Measurements from ENCODE around the gene PERM1. TPM values are rescaled to one million over a fixed set of nuclear protein-coding genes. Genes with fewer than 3 reads are reported as not detected.
"Not testable (repeated sequence)": the region's sequence is repeated elsewhere in the genome, so short reads cannot be mapped to it uniquely, and the experiment has no call there.

Gene PERM1
- total RNA-seq, 2 experiments from 2014 or later = not detected

- H3K9me3 Mint-ChIP-seq = no peaks in the 10 kb centered on the region
- DNase-seq = peak; percentile 58
- peaks cover 4% of the 10 kb centered on the region for H3K27me3 Mint-ChIP-seq
- H3K4me3 Mint-ChIP-seq = peak overlapping the region; percentile 37
- peaks cover 4% of the 10 kb centered on the region for H3K4me1 Mint-ChIP-seq
- H3K27ac Mint-ChIP-seq = no peak overlapping the region
- H3K36me3 Mint-ChIP-seq = peaks cover 3% of the 10 kb centered on the region
Measured at GRCh38 chr1:1020415-1021009, 38.6 kb upstream of the PERM1 start.

- H3K4me1 Mint-ChIP-seq = peaks cover 4% of the 10 kb centered on the region
- DNase-seq = peak; percentile 40
- H3K4me3 Mint-ChIP-seq = peak within 1 kb of the TSS; percentile 69
- peaks cover 3% of the 10 kb centered on the region for H3K36me3 Mint-ChIP-seq
- no peak within 1 kb of the TSS for H3K27ac Mint-ChIP-seq
- H3K27me3 Mint-ChIP-seq = peaks cover 4% of the 10 kb centered on the region
- H3K9me3 Mint-ChIP-seq = no peaks in the 10 kb centered on the region
Measured at GRCh38 chr1:1020000-1020404, 38.1 kb upstream of the PERM1 start, which contains the start of gene AGRN. Gene AGRN, plus strand, starts transcription at chr1:1020120. Its CDS starts 53 bp downstream, at chr1:1020173.

GRCh38 chr1:1019122-1019999 lies 37.5 kb upstream of the PERM1 start:
- Mint-ChIP-seq H3K4me3 (peak overlapping the region; percentile 64), H3K4me1 (peaks cover 7% of the 10 kb centered on the region), H3K36me3 (peaks cover 3% of the 10 kb centered on the region), H3K27me3 (peaks cover 4% of the 10 kb centered on the region), H3K9me3 (no peaks in the 10 kb centered on the region), H3K27ac (no peak overlapping the region)
- peak; percentile 83 for DNase-seq

GRCh38 chr1:1018321-1018685 lies 36.4 kb upstream of the PERM1 start:
- H3K4me1 Mint-ChIP-seq = peaks cover 13% of the 10 kb centered on the region
- H3K27me3 Mint-ChIP-seq, DNase-seq, H3K27ac Mint-ChIP-seq, H3K9me3 Mint-ChIP-seq, H3K36me3 Mint-ChIP-seq, H3K4me3 Mint-ChIP-seq: not testable (repeated sequence)

- DNase-seq, H3K27me3 Mint-ChIP-seq, H3K4me3 Mint-ChIP-seq: not testable (repeated sequence)
Measured at GRCh38 chr1:1017397-1018320, 35.8 kb upstream of the PERM1 start.

GRCh38 chr1:1014799-1015681 lies 33.1 kb upstream of the PERM1 start:
- peaks cover 3% of the 10 kb centered on the region for H3K27me3 Mint-ChIP-seq
- no peaks in the 10 kb centered on the region for H3K9me3 Mint-ChIP-seq
- peaks cover 3% of the 10 kb centered on the region for H3K36me3 Mint-ChIP-seq
- H3K4me1 Mint-ChIP-seq = peaks cover 24% of the 10 kb centered on the region
- DNase-seq = peak; percentile 37
- peak overlapping the region; percentile 89 for H3K4me3 Mint-ChIP-seq
- H3K27ac Mint-ChIP-seq = peak overlapping the region; percentile 93

More at GRCh38 chr1:1017397-1018320, 35.8 kb upstream of the PERM1 start:
- not testable (repeated sequence) for H3K36me3 Mint-ChIP-seq, H3K27ac Mint-ChIP-seq, H3K9me3 Mint-ChIP-seq
- H3K4me1 Mint-ChIP-seq = peaks cover 19% of the 10 kb centered on the region

GRCh38 chr1:1013922-1014648 lies 32.2 kb upstream of the PERM1 start:
- DNase-seq = peak; percentile 31
- Mint-ChIP-seq H3K9me3 (no peaks in the 10 kb centered on the region), H3K4me3 (peak overlapping the region; percentile 89), H3K4me1 (peaks cover 24% of the 10 kb centered on the region), H3K27me3 (peaks cover 5% of the 10 kb centered on the region), H3K27ac (peak overlapping the region; percentile 93), H3K36me3 (peaks cover 3% of the 10 kb centered on the region)

GRCh38 chr1:1013105-1013921 lies 31.4 kb upstream of the PERM1 start, which contains the start of gene ISG15:
Gene ISG15, plus strand, starts transcription at chr1:1013497. Its CDS starts 77 bp downstream, at chr1:1013574.
- DNase-seq = peak; percentile 89
- Mint-ChIP-seq H3K9me3 (no peaks in the 10 kb centered on the region), H3K27me3 (peaks cover 13% of the 10 kb centered on the region), H3K4me1 (peaks cover 24% of the 10 kb centered on the region), H3K27ac (peak within 1 kb of the TSS; percentile 93), H3K4me3 (peak within 1 kb of the TSS; percentile 89), H3K36me3 (peaks cover 3% of the 10 kb centered on the region)

GRCh38 chr1:1012736-1013104 lies 30.8 kb upstream of the PERM1 start:
- Mint-ChIP-seq H3K27ac (peak overlapping the region; percentile 93), H3K27me3 (peaks cover 18% of the 10 kb centered on the region), H3K4me1 (peaks cover 24% of the 10 kb centered on the region), H3K4me3 (peak overlapping the region; percentile 89)
- not testable (repeated sequence) for H3K36me3 Mint-ChIP-seq, H3K9me3 Mint-ChIP-seq, DNase-seq

- Mint-ChIP-seq H3K36me3 (no peaks in the 10 kb centered on the region), H3K27me3 (peaks cover 19% of the 10 kb centered on the region), H3K9me3 (no peaks in the 10 kb centered on the region), H3K4me3 (no peak overlapping the region), H3K4me1 (peaks cover 21% of the 10 kb centered on the region), H3K27ac (peak overlapping the region; percentile 60)
- DNase-seq = no peak
Measured at GRCh38 chr1:1011396-1011949, 29.6 kb upstream of the PERM1 start.

- not testable (repeated sequence) for DNase-seq, H3K4me3 Mint-ChIP-seq, H3K9me3 Mint-ChIP-seq, H3K27ac Mint-ChIP-seq, H3K36me3 Mint-ChIP-seq
- peaks cover 29% of the 10 kb centered on the region for H3K27me3 Mint-ChIP-seq
- H3K4me1 Mint-ChIP-seq = peaks cover 24% of the 10 kb centered on the region
Measured at GRCh38 chr1:1010131-1010530, 28.2 kb upstream of the PERM1 start.

GRCh38 chr1:1006305-1007159 lies 24.6 kb upstream of the PERM1 start:
- Mint-ChIP-seq H3K36me3 (no peaks in the 10 kb centered on the region), H3K4me3 (no peak overlapping the region), H3K9me3 (no peaks in the 10 kb centered on the region), H3K4me1 (peaks cover 12% of the 10 kb centered on the region), H3K27ac (no peak overlapping the region), H3K27me3 (peaks cover 61% of the 10 kb centered on the region)
- DNase-seq = no peak
